Right lobe of liver (tissue), 6 donors: ENCODE measurements around the gene BSCL2. TPM values are rescaled to one million over a fixed set of nuclear protein-coding genes. Genes with fewer than 3 reads are reported as not detected.

Experiments
- ATAC-seq, 4 donors: fragments of 200-7000 bp; cut with Tn5 transposase; one replicate each; pipeline ENCODE4 v1.9.1; 2020; ENCODE audit warnings: mild to moderate bottlenecking in 4 of 4, moderate library complexity in 4 of 4
- DNase-seq, 3 donors: peaks; one replicate each; pipeline ENCODE4 v3.0.0-alpha.2; 2020
- H3K27ac ChIP-seq, 3 donors: fragments of 200-600 bp; one replicate each; pipeline ENCODE4 v1.8.0; 2022
- H3K27me3 ChIP-seq, 2 donors: fragments of 200-600 bp; one replicate each; pipeline ENCODE4 v1.8.0; 2022
- H3K36me3 ChIP-seq, 4 donors: fragments of 200-600 bp; sonication (generic) in 1 of 4; one replicate each; pipeline versions ENCODE4 v1.5.1 to v1.8.0; 2017 to 2022; ENCODE audit warnings: control low read depth in 1 of 4
- H3K4me1 ChIP-seq, 4 donors: fragments of 200-600 bp; sonication (generic) in 1 of 4; one replicate each; pipeline versions ENCODE4 v1.5.1 to v1.8.0; 2017 to 2022; ENCODE audit warnings: control low read depth in 1 of 4
- H3K4me3 ChIP-seq, 3 donors: fragments of 200-600 bp; one replicate each; pipeline ENCODE4 v1.8.0; 2022
- H3K9me3 ChIP-seq, 4 donors: fragments of 200-600 bp; sonication (generic) in 1 of 4; one replicate each; pipeline versions ENCODE4 v1.5.1 to v1.8.0; 2017 to 2022; ENCODE audit warnings: control low read depth in 1 of 4
- CTCF ChIP-seq, 4 donors: fragments of 200-600 bp in 3 of 4; fragments of 450-650 bp in 1 of 4; IDR thresholded peaks; one replicate each; pipeline versions ENCODE4 v1.5.1 to v1.8.0; 2016 to 2022; ENCODE audit warnings: antibody characterized with exemption in 4 of 4, mild to moderate bottlenecking in 2 of 4
- POLR2A ChIP-seq: fragments of 450-650 bp; IDR thresholded peaks from one replicate; pipeline ENCODE4 v1.6.1; 2017; ENCODE audit warnings: antibody characterized with exemption, mild to moderate bottlenecking
- WGBS: methylation state at CpG from one replicate; pipeline ENCODE4 v1.1.6; 2018; ENCODE audit warnings: low coverage, low lambda C conversion rate; ENCODE audit not compliant: insufficient coverage; ENCODE audit errors: missing lambda C conversion rate; 5-methylcytosine and 5-hydroxymethylcytosine counted together
- intact Hi-C, 2 donors: fragments of 100-400 bp; cut with DNase I; formaldehyde crosslinking; loops; one replicate each; pipeline versions ENCODE4 v1.11.2 to v1.14.1; 2022
- total RNA-seq, 6 experiments: library from RNA; depleted of rRNA in 2 of 6; stranded (reverse); fragments of >200 nt in 2 of 6; fragmentation: NEBNext Ultra II Directional in 3 of 6; extraction: Animal tissue kit (Norgen Biotek cat#: 25700) in 3 of 6; gene quantifications; one replicate each; pipeline versions ENCODE4 v1.1.0 to v1.2.4, GENCODE V29; 2016 to 2023
- donor health status: DM: no; HTN: yes; CAD: no.
- donor health status: DM: no; HTN: no; CAD: no.
- donor health status: DM: no; HTN: no; CAD: no.
- donor health status: DM: no; HTN: yes; CAD: no.
- donor health status: DM: no; HTN: yes; CAD: no.

BSCL2 gene
- total RNA-seq, 6 experiments from 2014 or later: 18.8 to 41.4 (median 34.3) TPM

GRCh38 chr11:62708793-62709192, 1.6 kb upstream of the BSCL2 start:
- no peaks in the 10 kb centered on the region for H3K9me3 ChIP-seq
- H3K4me3 ChIP-seq: peak overlapping the region; percentile 52 to 63 (median 58)
- peaks cover 0 to 22% (median 3%) of the 10 kb centered on the region in 4 donors for H3K36me3 ChIP-seq
- H3K27ac ChIP-seq: peak overlapping the region; percentile 96
- peaks cover 0 to 54% (median 25%) of the 10 kb centered on the region in 4 donors for H3K4me1 ChIP-seq
- no peak for ATAC-seq
- 0% methylated on average over 7 of the region's 7 CpGs for WGBS
- H3K27me3 ChIP-seq: no peaks in the 10 kb centered on the region
- no peak for TF ChIP-seq CTCF (IDR thresholded peaks at IDR 0.05)
- TF ChIP-seq POLR2A: no peak
- intact Hi-C loops: no loop called here
- no peak for DNase-seq

GRCh38 chr11:62708392-62708791, 1.2 kb upstream of the BSCL2 start:
- no peaks in the 10 kb centered on the region for H3K27me3 ChIP-seq
- peak overlapping the region in 1 of 3 donors; percentile 63 for H3K4me3 ChIP-seq
- H3K36me3 ChIP-seq: peaks cover 0 to 22% (median 3%) of the 10 kb centered on the region in 4 donors
- H3K27ac ChIP-seq: peak overlapping the region in 1 of 3 donors; percentile 96
- H3K4me1 ChIP-seq: peaks cover 0 to 50% (median 23%) of the 10 kb centered on the region in 4 donors
- WGBS: 70% methylated on average over 2 of the region's 5 CpGs
- intact Hi-C loops: no loop called here
- H3K9me3 ChIP-seq: no peaks in the 10 kb centered on the region
- DNase-seq (no peak), ATAC-seq (no peak)
- no peak for TF ChIP-seq CTCF (IDR thresholded peaks at IDR 0.05)

- Histone ChIP-seq H3K36me3 (peaks cover 0 to 17% (median 3%) of the 10 kb centered on the region in 4 donors), H3K4me3 (peak overlapping the region in 2 of 3 donors; percentile 59 to 70), H3K9me3 (no peaks in the 10 kb centered on the region), H3K27ac (peak overlapping the region in 2 of 3 donors; percentile 63 to 68), H3K27me3 (no peaks in the 10 kb centered on the region), H3K4me1 (peaks cover 0 to 35% (median 16%) of the 10 kb centered on the region in 4 donors)
- ATAC-seq: no peak
- 67% methylated on average over 5 of the region's 8 CpGs for WGBS
- TF ChIP-seq POLR2A: no peak
- no peak for TF ChIP-seq CTCF (IDR thresholded peaks at IDR 0.05)
- no peak for DNase-seq
- intact Hi-C loops: no loop called here
These were observed 375 bp downstream of the BSCL2 start for GRCh38 chr11:62706850-62707247.

- 6% methylated on average over 36 of the region's 73 CpGs for WGBS
- intact Hi-C loops: no loop called here
- DNase-seq (peak; percentile 97), ATAC-seq (peak; percentile 84 to 91 (median 86))
- Histone ChIP-seq H3K36me3 (peaks cover 0 to 17% (median 3%) of the 10 kb centered on the region in 4 donors), H3K4me3 (peak overlapping the region; percentile 59 to 70 (median 69)), H3K9me3 (no peaks in the 10 kb centered on the region), H3K4me1 (peaks cover 0 to 30% (median 14%) of the 10 kb centered on the region in 4 donors), H3K27ac (peak overlapping the region in 2 of 3 donors; percentile 63 to 68), H3K27me3 (no peaks in the 10 kb centered on the region)
- TF ChIP-seq POLR2A (peak; percentile 41), CTCF (IDR thresholded peaks at IDR 0.05) (no peak)
These were observed 1.1 kb downstream of the BSCL2 start for GRCh38 chr11:62705880-62706849.
